Measurements from ENCODE around the gene OCA2. TPM values are rescaled to one million over a fixed set of nuclear protein-coding genes. Genes with fewer than 3 reads are reported as not detected.

Gene OCA2
- total RNA-seq, 1 experiment from 2014 or later, result 0.13 TPM

DNA sequence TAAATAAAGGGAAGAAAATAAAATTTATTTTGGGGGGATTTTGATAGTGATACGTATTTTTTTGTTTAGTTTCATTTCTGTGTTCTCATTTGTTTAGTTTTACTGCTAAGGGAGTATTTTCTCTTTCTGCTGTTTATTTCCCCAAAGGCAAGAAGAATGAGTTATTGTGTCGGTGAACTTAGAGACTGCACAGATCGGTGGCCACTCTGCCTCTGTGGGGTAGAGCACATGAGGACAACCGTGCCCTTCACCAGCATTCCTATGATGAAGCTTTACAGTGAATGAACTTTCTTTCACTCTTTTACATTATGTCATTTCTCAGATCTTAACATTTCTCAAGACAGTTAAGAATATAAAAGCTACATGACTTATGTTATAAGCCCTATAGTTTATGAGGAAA, 214.4 kb downstream of the OCA2 start:
- POLR2A ChIA-PET, result no interaction called here
- Histone ChIP-seq H3K27ac (ENCODE audit: low read length) (no peak overlapping the region), H3K9me3 (ENCODE audit: control insufficient read depth, insufficient read depth, low read depth, low read length) (no peaks in the 10 kb centered on the region), H3K4me1 (ENCODE audit: control insufficient read depth, insufficient read depth, low read length) (no peaks in the 10 kb centered on the region), H3K36me3 (ENCODE audit: control insufficient read depth, insufficient read depth, low read length) (no peaks in the 10 kb centered on the region), H3K27me3 (ENCODE audit: control insufficient read depth, insufficient read depth, low read length) (no peaks in the 10 kb centered on the region), H3K4me3 (ENCODE audit: low read depth in 2 of 2, low read length in 2 of 2) (no peak overlapping the region)
- in situ Hi-C loops (cut with HindIII; ENCODE audit: low pct_unique_long_range_greater_than_20kb, low sequenced_read_pairs), result no loop called here
- TF ChIP-seq TCF7L2 (IDR thresholded peaks at IDR 0.05; ENCODE audit: low read depth, low read length) (no peak), POLR2AphosphoS5 (IDR thresholded peaks at IDR 0.05; ENCODE audit: low read depth, low read length) (no peak), SIN3A (IDR thresholded peaks at IDR 0.05; ENCODE audit: borderline replicate concordance, insufficient read depth, low read depth, low read length) (no peak)
- TF ChIP-seq, protein P1, sequence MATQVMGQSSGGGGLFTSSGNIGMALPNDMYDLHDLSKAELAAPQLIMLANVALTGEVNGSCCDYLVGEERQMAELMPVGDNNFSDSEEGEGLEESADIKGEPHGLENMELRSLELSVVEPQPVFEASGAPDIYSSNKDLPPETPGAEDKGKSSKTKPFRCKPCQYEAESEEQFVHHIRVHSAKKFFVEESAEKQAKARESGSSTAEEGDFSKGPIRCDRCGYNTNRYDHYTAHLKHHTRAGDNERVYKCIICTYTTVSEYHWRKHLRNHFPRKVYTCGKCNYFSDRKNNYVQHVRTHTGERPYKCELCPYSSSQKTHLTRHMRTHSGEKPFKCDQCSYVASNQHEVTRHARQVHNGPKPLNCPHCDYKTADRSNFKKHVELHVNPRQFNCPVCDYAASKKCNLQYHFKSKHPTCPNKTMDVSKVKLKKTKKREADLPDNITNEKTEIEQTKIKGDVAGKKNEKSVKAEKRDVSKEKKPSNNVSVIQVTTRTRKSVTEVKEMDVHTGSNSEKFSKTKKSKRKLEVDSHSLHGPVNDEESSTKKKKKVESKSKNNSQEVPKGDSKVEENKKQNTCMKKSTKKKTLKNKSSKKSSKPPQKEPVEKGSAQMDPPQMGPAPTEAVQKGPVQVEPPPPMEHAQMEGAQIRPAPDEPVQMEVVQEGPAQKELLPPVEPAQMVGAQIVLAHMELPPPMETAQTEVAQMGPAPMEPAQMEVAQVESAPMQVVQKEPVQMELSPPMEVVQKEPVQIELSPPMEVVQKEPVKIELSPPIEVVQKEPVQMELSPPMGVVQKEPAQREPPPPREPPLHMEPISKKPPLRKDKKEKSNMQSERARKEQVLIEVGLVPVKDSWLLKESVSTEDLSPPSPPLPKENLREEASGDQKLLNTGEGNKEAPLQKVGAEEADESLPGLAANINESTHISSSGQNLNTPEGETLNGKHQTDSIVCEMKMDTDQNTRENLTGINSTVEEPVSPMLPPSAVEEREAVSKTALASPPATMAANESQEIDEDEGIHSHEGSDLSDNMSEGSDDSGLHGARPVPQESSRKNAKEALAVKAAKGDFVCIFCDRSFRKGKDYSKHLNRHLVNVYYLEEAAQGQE (IDR thresholded peaks at IDR 0.05; ENCODE audit: insufficient read depth in 1 of 2, low read depth in 2 of 2, low read length in 1 of 2), result no peak
- TF ChIP-seq, protein P2, sequence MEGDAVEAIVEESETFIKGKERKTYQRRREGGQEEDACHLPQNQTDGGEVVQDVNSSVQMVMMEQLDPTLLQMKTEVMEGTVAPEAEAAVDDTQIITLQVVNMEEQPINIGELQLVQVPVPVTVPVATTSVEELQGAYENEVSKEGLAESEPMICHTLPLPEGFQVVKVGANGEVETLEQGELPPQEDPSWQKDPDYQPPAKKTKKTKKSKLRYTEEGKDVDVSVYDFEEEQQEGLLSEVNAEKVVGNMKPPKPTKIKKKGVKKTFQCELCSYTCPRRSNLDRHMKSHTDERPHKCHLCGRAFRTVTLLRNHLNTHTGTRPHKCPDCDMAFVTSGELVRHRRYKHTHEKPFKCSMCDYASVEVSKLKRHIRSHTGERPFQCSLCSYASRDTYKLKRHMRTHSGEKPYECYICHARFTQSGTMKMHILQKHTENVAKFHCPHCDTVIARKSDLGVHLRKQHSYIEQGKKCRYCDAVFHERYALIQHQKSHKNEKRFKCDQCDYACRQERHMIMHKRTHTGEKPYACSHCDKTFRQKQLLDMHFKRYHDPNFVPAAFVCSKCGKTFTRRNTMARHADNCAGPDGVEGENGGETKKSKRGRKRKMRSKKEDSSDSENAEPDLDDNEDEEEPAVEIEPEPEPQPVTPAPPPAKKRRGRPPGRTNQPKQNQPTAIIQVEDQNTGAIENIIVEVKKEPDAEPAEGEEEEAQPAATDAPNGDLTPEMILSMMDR (IDR thresholded peaks at IDR 0.05), result no peak
- DNase-seq (ENCODE audit: low read depth, low spot score) (no peak), ATAC-seq (no peak)
- CTCF ChIA-PET, result no interaction called here
- BruUV-seq (replicated peaks), result no TSS peak
- intact Hi-C loops (cut with micrococcal nuclease; ENCODE audit: unreplicated experiment), result no loop called here

DNA sequence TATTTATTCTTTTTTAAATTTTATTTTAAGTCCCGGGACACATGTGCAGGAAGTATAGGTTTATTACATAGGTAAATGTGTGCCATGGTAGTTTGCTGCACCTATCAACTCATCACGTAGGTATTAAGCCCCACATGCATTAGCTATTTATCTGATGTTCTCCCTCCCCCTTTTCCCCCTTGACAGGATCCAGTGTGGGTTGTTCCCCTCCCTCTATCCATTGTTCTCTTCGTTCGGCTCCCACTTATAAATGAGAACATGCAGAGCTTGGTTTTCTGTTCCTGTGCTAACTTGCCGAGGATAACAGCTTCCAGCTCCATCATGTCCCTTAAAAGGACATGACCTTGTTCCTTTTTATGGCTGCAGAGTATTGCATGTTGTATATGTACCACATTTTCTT, 220.3 kb downstream of the OCA2 start:
- DNase-seq (ENCODE audit: low read depth, low spot score) (no peak), ATAC-seq (no peak)
- Histone ChIP-seq H3K4me3 (ENCODE audit: low read depth in 2 of 2, low read length in 2 of 2) (no peak overlapping the region), H3K27me3 (ENCODE audit: control insufficient read depth, insufficient read depth, low read length) (no peaks in the 10 kb centered on the region), H3K27ac (ENCODE audit: low read length) (no peak overlapping the region), H3K4me1 (ENCODE audit: control insufficient read depth, insufficient read depth, low read length) (no peaks in the 10 kb centered on the region), H3K9me3 (ENCODE audit: control insufficient read depth, insufficient read depth, low read depth, low read length) (no peaks in the 10 kb centered on the region), H3K36me3 (ENCODE audit: control insufficient read depth, insufficient read depth, low read length) (no peaks in the 10 kb centered on the region)
- in situ Hi-C loops (cut with HindIII; ENCODE audit: low pct_unique_long_range_greater_than_20kb, low sequenced_read_pairs) (no loop called here), intact Hi-C loops (cut with micrococcal nuclease; ENCODE audit: unreplicated experiment) (no loop called here)
- TF ChIP-seq, protein P1 (IDR thresholded peaks at IDR 0.05; ENCODE audit: insufficient read depth in 1 of 2, low read depth in 2 of 2, low read length in 1 of 2), result no peak
- TF ChIP-seq POLR2AphosphoS5 (IDR thresholded peaks at IDR 0.05; ENCODE audit: low read depth, low read length) (no peak), TCF7L2 (IDR thresholded peaks at IDR 0.05; ENCODE audit: low read depth, low read length) (no peak), SIN3A (IDR thresholded peaks at IDR 0.05; ENCODE audit: borderline replicate concordance, insufficient read depth, low read depth, low read length) (no peak)
- TF ChIP-seq, protein P2 (IDR thresholded peaks at IDR 0.05), result no peak
- ChIA-PET CTCF (no interaction called here), POLR2A (interaction anchor here (0.5 kb wide), 1 partner anchor 823 kb away, joined by 13 read pairs; no protein-coding TSS in a partner anchor)
- BruUV-seq (replicated peaks), result no TSS peak

All from Panc1 (cell line).